Stimulated activated CD4-positive, alpha-beta T cell treated with anti-CD3 and anti-CD28 coated beads, Interleukin-2, amount 100 ng/mL, for 4 hours (primary cell): ENCODE results near the gene LGR4.
"Not testable (repeated sequence)": the region's sequence is repeated elsewhere in the genome, so short reads cannot be mapped to it uniquely, and the experiment has no call there.

ENCODE experiments used
- DNase-seq: peaks from one replicate; pipeline ENCODE4 v3.0.0-alpha.2; 2020; ENCODE audit warnings: low read depth

The LGR4 gene

DNA sequence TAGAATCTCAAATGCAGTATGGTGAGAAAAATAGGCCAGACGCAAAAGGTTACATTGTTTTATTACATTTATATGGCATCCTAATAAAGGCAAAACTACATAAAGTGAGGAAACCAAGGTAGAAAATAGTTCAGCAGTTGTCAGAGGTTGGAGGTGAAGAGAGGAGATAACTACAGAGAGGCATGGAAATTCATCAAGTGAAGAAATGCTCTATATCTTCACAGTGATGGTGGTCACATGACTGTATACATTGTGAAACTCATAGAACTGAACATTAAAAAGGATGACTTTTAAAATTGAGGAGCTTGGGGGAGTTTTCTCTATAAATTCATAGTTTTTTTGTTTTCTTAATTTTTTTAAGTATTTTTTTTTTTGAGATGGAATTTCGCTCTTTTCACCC lies 14.4 kb downstream of the LGR4 start:
- DNase-seq = no peak

DNA sequence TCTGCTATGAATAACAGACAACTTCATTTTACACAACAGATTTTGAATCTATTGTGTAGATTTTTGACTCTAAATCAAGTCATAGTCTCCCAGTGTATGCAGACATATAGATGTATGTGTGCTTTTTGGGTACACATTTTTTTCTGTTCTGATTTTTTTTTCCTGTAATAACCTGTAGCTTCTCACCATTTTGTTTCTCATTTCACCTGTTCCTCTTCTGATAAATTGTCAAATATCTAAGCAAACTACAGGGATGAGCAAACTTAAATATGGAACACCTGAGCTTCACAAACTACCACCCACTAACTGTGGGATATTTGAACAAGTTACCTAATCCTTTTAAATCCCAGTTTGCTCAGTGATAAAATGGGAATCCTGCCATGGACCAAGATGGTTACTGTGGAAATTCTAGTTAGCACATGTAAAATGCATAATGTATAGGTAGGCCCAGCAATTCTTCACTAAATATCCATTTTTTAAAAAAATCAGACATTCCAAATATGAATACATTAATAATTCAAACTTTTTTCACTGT lies 15.7 kb downstream of the LGR4 start:
- DNase-seq = no peak

GRCh38 chr11:27456140-27456794 lies 16.3 kb downstream of the LGR4 start:
- DNase-seq = no peak

- DNase-seq = no peak
Measured at GRCh38 chr11:27455667-27456066, 16.9 kb downstream of the LGR4 start.

DNA sequence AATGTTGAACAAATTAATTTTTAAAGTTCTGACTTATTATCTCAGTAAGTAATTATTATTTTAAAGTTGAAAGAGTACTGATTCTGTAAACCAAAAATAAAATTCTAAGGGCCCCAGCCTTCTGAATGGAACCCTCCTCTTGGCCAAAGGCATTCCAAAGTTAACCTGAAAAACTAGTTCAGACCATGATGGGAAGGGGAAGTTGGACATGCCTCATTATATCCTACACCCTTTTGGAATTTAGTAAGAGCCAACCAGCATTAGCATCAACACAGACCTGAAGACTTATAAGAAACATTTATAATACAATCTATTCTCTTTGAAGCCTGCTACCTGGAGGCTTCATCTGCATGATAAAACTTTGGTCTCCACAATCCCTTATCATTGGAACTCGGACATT lies 18.9 kb downstream of the LGR4 start:
- DNase-seq = no peak

GRCh38 chr11:27452147-27452546 lies 20.4 kb downstream of the LGR4 start:
- no peak for DNase-seq

DNA sequence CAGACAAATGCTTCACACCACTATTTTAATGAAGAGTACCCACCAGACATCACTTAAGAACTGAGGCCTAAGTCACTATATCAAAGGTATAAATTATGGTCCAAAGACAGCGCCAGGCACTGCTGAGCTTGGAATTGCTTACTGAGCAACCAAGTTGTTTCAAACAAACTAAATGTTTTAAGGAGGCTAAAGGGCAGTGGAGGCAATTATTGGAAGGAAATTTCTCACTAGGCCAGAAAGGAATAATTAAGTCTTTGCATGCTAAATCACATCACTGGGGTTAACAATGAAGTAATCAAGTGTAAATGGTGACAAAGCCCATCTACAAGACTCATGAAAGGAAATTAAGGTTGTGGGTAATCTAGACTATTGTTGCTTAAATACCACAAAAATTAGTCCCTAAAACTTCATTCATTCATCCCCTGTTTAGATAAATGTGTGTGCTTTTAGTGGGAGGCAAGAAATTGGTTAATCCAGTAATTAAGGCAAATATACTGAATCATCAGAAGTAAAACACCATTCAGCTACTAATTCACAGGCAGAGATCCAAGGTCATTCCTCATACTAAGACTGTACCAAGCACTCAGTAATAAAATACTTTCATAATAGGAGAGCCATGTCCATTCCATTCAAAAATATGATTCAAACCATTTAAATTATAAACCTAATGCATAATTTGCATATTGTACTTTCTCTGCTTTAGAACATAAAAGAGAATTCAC lies 21.2 kb downstream of the LGR4 start:
- DNase-seq = no peak

DNA sequence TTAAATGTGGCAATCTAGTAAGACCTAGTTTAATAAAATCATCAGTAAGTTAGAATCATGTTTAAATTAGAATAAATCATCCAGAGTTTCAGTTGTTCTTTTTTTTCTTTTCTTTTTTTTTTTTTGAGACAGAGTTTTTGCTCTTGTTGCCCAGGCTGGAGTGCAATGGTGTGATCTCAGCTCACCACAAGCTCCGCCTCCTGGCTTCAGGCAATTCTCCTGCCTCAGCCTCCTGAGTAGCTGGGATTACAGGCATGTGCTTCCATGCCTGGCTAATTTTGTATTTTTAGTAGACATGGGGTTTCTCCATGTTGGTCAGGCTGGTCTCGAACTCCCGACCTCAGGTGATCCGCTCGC lies 24.4 kb downstream of the LGR4 start:
- not testable (repeated sequence) for DNase-seq

DNA sequence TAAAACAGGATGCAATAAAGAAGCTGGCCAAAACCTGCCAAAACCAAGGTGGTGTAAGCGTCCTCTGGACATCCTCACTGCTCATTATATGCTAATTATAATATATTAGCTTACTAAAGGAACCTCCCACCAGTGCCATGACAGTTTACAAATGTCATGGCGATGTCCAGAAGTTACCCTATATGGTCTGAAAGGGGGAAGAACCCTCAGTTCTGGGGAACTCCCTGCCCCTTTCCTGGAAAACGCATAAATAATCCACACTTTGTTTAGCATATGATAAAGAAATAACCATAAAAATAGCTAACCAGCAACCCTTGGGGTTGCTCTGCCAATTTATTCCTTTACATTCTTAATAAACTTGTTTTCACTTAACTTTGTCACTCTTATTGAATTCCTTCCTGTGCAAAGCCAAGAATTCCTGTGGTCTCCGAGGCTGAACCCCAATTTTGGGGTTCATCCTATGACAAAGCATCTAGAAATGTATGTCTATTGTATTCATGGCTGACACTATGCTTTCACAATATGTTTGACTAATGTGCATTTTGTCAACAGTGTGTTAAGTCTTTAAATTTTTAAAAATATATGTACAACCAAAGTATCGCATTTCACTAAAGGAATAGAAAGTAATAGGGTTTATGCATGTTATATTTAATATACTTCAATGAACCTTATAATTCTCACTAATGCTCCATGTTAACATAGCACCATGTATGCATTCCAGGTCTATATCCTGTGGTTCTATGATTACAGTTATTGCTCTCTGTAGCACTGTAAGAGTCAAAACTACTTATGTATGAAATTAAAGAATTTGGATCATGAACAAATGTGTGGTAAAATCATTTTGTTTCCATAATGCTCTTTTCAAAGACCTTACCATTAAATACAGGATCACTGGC lies 25.1 kb downstream of the LGR4 start:
- DNase-seq = no peak

- DNase-seq = no peak
Measured at GRCh38 chr11:27445625-27446024, 27.0 kb downstream of the LGR4 start.

DNA sequence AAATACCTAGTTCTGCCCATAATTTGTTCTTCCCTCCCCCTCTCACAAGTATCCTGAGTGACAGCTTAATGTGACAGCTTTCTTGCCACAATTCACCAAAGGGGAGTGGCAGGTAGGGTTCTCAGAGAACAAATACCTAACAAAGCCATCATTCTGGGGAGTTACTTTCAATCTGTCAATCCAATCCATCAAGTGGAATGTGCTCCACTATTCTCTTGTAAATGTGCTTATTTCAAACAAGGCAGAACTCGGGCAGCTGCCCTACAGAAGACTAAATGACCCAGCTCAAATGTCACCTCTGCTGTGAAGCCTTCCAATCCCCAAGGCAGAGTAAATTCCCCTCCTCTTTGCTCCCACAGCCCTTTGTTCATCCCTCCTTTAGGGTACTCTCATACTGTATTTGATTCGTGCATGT lies 27.8 kb downstream of the LGR4 start:
- DNase-seq = no peak

GRCh38 chr11:27443746-27444507 lies 28.7 kb downstream of the LGR4 start:
- no peak for DNase-seq

DNA sequence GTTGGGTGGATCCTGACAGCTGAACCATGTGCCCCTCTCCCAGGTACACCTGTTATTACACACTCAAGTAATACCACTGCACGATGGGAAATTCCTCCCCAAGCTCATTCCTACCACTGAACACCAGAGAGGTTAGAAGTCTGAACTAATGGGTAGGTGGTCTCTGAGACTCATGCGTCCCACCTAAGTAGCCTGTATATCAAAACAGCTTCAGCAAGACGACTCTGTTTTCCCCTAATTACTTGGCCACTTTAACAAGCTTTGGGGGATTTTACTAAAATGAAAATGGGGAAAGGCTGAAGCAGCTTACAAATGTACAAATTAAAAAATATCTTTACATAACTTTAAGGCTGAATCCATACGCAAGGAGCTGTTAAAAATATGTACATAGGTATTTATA lies 29.4 kb downstream of the LGR4 start:
- DNase-seq = no peak

DNA sequence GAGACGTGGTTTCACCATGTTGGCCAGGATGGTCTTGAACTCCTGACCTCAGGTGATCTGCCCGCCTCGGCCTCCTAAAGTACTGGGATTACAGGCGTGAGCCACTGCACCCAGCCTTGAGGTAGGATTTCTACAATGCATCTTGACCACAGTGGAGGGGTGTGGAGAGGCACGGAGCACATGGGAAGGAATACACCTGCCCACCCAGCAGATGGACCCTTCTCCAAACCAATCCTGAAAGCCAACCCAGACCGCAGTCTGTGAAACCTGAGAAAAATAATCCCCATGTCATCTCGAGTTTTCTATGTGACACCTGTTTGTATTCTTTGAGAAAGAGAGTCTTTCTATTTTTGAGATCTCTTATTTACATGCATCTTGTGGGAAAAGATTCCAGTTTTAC lies 32.5 kb downstream of the LGR4 start:
- DNase-seq = no peak

DNA sequence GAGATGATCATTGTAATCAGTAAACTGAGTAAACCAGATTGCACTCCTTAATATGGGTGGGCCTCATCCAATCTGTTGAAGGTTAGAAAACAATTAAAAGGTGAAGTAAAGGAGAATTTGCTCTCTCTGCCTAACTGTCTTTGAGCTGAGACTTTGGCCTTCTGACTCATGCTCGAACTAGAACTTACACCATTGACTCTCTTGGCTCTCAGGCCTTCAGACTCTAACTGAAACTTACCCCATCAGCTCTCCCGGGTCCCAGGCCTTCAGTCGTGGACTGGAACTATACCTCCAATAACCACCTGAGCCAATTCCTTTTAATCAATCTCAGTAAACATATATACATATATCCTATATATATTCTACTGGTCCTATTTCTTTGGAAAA lies 34.0 kb downstream of the LGR4 start:
- no peak for DNase-seq

DNA sequence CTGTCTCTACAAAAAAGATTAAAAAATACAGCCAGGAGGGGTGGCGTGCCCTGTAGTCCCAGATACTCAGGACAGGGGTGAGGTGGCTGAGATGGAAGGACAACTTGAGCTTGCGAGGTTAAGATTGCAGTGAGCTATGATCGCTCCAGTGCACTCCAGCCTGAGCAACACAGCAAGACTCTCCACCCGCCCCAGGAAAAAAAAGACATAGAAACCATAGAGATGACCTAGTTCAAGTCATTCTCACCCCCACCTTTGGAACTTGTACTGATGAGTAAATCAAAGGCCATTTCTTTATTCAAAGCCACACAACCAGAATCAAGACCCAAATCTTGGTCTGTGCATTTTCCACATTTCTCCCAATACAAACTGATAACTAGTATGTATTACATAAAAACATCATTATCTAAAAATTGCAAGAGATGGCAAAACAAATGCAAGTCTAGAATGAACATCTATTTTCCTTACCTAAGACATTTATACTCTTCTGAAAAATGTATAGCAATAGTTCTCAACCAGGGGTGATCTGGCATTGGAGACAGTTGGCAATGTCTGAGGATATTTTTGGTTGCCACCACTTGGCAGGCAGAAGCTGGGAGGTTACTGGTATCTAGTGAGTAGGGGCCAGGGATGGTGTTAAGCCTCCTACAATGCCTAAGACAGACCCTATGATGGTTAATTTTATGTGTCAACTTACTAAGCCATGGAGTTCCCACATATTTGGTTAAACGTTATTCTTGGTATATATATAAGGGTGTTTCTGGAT lies 34.6 kb downstream of the LGR4 start:
- DNase-seq = no peak

- DNase-seq = no peak
Measured at GRCh38 chr11:27436916-27437315, 35.7 kb downstream of the LGR4 start.

DNA sequence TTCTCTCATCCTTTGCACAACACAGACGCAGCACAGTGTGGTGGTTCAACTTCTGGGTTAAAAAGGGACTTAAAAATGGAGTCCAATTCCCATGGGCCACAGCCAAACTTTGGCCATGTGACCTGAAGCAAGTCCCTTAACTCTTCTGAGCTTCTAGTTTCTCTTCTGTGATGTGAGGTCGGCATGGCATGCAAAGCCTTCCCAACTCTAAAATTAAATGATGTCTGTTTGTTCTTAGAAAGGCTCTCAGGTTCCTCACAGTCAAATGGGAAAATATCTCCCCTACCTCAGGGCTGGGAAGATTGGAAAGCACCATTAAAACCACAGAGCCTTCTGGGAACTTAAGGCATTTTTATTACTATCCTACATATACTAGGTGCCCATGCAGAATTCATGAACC lies 38.8 kb downstream of the LGR4 start:
- DNase-seq = no peak

DNA sequence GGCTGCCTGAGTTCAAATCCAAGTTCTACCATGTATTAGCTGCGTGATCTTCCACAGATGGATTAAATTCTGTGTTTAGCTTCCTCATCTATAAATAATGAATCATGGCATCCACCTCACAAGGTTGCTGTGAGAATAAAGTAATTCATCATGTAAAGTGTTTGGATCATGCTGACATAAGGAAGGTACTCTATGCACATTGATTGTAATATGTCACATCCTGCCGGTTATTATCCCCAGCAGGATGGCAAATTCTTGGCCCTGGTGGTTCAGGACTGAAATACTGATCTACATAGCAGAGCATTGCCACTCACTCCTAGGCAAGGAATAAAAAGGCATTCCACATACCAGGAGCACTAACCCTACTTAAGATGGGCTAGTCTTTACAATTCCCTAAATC lies 40.8 kb downstream of the LGR4 start:
- no peak for DNase-seq

GRCh38 chr11:27429761-27430393 lies 42.7 kb downstream of the LGR4 start:
- DNase-seq = no peak
